ENCODE results near the gene NCOA6.
A peak's percentile ranks its signal among the peaks of the same experiment; 100 is the strongest.

The NCOA6 gene

DNA sequence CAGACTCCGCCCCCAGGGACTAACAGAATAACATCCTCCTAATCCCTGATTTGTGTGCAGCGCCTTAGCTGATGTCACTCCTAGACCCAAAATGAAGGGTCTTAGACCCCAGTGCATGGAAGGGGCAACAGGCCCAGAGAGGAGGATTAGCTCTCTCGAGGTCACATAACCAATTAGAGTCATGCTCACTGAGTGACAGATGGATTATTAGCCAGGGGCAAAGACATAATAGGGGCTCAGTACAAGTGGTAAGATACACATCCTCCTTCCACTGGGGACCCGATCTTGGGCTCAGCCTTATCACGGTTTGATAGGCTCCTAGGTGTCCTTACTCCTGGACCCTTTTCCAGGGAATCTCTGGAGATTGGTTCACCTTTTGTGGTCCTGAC lies 120.4 kb downstream of the NCOA6 start:
- no peak for DNase-seq (ENCODE audit: low spot score)

DNA sequence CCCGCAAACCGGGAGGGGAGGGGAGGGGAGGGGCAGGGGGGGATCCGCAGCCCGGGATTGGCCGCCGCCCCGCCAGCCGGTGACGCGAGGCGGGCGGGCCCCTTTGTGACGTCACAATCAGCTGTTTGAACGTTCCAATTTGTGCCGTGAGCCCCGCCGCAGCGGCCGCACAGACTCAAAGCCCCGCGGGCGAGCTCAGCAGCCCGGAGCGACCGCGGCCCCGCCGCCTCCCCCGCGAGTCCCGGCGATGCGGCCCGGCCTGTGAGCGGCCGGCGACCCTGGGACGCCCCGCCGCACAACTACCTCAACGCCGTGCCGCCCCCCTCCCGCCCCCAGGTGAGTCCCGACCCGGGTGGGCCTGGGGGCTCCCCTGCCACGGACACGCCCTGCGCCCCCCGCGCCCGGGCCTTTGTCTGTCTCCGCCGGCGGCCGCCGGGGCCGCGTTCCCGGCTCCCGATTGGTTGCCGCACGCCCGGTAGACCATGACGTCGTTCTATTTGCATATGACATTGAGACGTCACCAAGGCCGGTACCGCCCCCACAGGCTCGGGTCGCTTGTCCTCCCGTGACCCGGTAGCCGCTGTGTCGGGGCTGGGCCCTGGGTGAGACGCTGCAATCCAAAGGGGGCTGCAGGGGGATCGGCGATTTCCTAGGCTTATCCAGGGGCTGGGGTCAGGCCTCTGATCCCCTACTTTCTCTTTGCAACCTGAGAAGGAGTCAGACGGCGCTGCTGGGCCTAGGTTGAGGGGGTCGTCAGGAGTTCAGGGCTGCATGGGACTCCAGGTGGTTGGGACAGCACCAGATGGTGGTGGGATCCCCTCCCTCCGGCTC lies 121.1 kb downstream of the NCOA6 start, which contains the start of gene TP53INP2:
TSS of gene TP53INP2 (plus strand) at position 168 of the 831 bp plus-strand sequence. CDS start 4,396 bp downstream, outside the sequence.
- peak; percentile 89 for DNase-seq (ENCODE audit: low spot score)

DNA sequence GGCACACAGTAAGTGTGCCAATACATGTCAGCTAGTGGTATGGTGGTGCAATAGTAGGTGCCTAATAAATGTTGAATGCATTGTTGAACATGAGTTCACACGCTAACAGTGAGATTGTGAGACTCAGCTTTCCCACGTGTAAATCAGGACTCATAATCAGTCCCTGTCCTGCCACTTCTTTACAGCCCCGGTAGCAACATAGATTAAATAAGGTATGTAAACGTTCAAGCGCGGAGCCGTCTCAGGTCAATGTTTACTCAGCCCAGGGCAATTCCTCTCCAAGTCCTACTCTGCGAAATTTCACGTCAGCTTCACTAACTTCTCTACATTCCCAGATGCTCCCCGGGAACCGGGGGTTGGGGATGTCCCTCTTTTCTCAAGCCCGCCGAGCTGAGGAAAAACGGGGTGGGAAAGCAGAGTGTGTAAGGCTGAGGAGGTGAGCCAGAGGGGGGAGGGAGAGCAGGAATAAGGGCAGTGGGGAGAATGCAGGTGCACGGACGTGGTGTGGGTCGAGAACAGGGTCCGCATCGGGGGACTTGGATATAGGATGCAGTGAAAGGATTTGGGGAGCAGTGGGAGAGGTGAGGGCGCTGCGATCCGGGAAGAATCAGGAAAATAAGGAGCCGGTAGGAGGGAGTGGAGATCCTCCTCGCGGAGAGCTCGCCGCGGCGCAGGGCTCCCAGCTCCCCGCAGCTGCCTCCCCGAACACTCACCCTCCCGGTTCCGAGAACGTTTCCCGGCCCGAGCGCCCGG lies 121.9 kb downstream of the NCOA6 start:
- DNase-seq (ENCODE audit: low spot score): no peak

DNA sequence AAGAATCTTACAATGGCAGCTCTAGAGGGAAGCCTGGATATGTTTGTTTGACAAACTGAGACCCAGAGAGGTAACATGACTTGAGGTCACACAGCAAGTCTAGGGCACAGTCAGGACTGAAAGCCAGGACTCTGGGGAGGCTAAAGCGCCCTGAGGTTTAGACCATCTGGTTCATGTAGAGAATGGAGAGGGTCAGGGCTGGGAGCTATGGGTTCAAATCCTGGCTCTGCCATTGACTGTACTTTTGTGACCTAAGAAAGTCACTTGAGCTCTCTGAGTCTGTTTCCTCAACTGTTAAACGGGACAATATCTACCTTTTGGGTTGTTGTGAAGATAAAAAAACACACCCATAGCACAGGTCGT lies 122.4 kb downstream of the NCOA6 start:
- no peak for DNase-seq (ENCODE audit: low spot score)

DNA sequence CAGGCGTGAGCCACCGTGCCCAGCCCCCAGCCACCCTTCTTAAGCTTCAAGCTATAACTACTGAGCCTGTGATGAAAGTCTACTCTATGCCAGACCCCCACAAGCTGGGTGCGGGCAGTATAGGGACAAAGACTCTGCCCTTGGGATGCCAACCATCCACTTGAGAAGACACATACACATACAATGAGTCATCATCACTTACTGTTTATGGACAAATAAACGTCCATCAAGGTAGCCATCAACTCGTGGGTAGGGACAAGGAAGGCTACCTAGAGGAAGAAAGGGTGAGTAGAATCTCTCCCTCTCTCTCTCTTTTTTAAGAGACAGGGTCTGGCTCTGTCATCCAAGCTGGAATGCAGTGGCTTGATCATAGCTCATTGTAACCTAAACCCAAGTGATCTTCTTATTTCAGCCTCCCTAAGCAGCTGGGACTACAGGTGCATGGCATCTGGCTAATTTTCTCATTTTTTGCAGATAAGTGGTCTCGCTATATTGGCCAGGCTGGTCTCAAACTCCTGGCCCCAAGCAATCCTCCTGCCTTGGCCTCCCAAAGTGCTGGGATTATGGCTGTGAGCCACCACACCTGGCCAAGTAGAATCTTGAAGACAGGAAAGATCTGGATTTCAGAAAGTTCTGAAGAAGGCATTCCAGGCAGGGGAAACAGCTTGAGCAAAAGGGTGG lies 123.9 kb downstream of the NCOA6 start:
- no peak for DNase-seq (ENCODE audit: low spot score)

DNA sequence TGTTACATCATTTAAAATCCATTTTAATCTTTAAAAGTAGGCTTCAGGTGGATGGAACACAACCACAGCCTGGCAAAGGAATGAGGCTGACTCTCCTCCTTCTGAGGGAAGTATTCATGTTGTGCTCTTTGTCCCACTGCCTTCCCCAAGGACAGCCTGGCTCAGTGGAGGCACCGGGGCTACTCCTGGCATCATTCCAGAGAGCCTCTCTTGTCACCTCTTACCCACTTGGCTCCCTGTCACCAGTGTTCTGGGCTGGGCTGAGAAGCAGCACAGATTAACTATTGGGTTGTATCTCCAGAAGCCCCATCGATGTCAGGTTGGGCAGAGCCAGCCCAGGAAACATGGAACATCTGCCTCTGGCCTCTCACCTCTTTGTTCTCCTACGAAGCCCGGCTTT lies 132.0 kb downstream of the NCOA6 start:
- no peak for DNase-seq (ENCODE audit: low spot score)

DNA sequence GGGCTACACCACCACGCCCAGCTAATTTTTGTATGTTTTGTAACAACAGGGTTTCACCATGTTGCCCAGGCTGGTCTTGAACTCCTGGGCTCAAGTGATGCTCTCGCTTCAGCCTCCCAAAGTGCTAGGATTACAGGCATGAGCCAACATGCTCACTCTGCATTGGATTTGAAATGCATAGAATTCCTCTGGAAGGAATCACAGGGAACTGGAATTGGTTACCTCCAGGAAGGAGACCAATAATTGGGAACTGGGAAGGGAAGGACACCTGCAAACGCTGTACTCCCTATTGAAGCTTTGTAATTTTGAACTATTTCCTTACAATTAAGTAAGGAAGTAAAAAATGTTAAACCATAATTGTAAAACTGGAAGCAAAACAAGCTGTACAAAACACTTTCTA lies 133.6 kb downstream of the NCOA6 start:
- no peak for DNase-seq (ENCODE audit: low spot score)

DNA sequence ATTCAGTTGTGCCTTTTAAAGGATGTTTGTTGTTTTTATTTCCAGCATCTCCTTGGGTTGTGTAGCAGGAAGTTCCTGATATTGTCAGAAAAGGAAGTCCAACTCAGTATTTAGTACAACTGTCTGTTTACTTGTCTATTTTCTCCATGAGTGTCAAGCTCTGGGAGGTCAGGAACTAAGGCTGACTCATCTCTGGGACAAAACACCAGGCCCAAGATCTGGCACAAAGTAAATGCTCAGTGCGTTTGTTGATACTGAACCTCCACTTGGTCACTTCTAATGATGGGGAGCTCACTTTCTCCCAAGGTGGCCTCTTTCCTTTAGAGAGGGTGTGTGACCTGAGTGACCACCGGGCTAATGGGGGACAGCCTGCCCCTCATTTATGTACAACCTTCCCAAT lies 136.0 kb downstream of the NCOA6 start:
- DNase-seq (ENCODE audit: low spot score): no peak

DNA sequence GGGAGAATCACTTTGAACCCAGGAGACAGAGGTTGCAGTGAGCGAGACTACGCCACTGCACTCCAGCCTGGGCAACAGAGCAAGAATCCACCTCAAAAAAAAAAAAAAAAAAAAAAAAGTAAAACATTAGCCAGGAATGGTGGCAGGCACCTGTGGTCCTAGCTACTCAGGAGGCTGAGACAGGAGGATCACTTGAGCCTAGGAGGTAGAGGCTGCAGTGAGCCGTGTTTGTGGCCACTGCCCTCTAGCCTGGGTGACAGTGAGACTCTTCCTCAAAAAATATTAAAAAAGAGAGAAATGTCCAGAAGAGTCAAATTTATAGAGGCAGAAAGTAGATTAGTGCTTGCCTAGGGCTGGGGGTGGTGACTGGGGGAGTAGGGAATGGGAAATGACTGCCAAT lies 141.8 kb downstream of the NCOA6 start:
- DNase-seq (ENCODE audit: low spot score): no peak

DNA sequence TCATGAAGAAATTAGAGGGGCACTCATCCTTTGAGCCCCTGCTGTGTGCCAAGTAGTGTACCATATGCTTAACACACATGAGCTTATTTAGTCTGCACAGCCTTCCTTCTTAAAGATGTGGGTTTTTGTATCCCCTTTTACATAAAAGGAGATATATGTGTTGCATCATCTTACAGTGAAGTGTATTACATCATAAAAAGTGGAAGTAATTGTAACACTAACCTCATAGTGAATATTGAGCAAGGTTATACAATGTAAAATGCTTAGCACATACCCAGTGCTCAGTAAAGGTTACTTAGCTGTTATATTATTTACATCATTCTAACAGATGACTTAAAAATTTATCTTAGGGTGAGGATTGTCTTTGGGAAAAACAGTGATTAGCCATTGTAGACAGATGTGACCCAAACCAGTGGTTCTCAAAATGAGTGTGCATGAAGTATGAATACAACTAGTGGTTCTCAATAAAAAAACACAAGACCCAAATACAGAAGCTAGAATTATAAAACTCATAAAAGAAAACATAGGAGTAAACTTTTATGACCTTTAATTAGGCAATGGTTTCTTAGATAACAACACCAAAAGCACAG lies 144.8 kb downstream of the NCOA6 start:
- no peak for DNase-seq (ENCODE audit: low spot score)

DNA sequence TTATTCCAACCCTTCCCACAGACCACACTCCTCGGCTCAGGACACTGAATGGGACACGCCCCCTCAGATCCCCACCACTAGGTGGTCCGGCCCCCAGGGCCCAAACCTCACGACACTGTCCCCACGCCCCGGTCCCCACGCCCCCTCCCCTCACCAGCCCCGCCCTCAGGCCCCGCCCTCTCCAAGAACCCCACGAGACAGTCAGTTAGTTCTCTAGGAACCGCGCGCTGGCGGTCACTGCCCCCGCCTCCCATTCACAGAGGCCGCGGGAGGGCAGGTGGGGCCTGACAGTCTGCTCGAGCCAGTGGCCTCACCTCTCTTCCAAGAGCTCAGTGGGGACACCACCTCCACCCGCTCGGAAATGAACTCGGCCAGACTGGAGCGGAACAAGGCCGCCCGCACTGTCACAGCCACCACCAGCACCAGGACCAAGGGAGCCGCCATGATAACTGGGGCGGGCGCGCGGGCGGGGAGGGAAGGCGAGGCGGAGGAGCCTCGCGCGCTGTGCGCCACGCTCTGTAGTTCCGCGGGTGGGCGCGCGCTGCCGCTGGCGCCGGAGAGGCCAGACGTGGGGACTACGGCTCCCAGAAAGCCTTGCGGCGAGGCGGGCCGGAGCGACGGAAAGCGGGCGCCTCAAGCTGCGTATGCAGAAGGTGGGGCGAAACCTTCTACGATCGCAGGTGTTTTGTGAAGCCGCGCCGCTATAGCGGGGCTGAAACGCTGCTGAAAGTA lies 148.6 kb downstream of the NCOA6 start, which contains the start of gene PIGU:
TSS of gene PIGU (minus strand) at position 451 of the 732 bp plus-strand sequence. CDS start at position 444, 7 bp downstream.
- peak; percentile 95 for DNase-seq (ENCODE audit: low spot score)

DNA sequence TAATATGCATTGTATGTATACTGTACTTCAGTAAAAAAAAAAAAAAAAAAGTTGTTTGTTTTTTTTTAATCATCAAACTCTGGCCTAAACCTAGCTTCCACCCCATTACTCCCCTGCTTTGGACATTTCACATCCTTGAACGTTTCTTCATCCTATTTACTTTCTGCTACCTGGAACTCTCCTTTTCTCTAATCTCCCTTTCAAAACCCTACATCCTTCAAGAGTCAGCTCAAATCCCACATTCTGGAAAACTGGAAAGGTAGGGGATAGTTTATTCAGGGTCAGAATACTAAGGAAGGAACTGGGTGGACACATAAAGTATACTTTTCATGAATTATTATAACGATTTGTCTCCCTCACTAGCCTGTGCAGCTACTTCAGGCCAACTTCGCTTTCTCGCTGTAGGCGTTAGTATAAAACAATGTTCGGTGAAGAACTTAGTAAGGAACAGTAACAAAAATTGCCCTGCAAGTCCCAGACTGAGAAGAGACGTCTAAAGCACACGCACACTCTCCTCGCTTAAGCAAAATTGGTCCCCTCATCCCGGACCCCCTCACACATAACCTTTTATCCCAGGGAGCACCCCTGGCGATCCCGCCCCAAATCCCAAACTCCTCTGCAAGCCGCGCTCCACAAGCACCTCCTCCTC lies 149.3 kb downstream of the NCOA6 start:
- DNase-seq (ENCODE audit: low spot score): no peak

DNA sequence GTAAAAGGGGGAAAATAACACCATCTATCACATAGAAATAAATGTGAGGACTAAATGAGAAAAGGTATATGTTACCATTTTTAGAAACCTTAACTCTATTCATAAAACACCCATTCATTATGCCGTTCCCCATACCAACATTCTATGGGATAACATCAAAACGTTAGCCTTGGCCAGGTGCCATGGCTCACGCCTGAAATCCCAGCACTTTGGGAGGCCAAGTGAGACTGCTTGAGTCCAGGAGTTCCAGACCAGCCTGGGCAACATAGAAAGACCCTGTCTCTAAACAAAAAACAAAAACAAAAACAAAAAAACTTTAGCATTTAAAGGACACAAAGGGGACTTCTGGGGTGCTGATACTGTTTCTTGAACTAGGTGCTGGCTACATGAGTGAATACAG lies 149.9 kb downstream of the NCOA6 start:
- no peak for DNase-seq (ENCODE audit: low spot score)

DNA sequence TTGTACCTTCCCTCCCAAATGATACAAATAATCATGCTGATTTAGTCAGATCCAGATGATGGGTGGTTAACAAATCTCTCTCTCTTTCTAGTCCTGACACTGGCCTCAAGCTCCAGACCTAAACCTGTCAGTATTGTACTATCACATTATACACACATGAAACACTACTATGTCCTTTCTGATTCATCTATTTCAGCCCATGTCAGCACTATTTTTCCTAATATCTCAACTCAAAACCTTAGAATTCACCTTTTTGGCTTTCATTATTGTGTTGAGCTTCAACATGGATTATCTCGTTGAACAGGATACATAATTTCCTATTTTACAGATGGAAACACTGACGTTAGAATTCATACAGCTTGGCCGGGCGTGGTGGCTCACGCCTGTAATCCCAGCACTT lies 152.0 kb downstream of the NCOA6 start:
- no peak for DNase-seq (ENCODE audit: low spot score)

DNA sequence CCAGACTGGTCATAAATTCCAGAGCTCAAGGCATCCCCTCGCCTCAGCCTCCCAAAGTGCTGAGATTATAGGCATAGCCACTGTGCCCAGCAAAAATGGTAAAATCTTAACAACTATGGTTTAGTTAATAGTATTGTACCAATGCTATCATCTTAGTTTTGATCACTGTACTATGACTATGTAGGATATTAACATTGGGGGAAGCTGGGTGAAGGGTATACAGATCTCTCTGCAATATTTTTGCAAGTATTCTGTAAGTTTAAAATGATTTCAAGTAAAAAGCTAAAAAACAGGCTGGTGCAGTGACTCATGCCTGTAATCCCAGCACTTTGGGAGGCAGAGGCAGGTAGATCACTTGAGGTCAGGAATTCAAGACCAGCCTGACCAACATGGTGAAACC lies 156.4 kb downstream of the NCOA6 start:
- no peak for DNase-seq (ENCODE audit: low spot score)

Data from cerebellar cortex (tissue), 1 donor.